ENCODE measurements around the gene ZNF746. TPM values are rescaled to one million over a fixed set of nuclear protein-coding genes. Genes with fewer than 3 reads are reported as not detected.

ZNF746 gene
- total and polyA plus RNA-seq, 4 donors, result 12.2 to 22.4 (median 16.8) TPM

- Histone ChIP-seq H3K27me3 (ENCODE audit: control insufficient read depth, insufficient read depth, low read length) (no peaks in the 10 kb centered on the region), H3K27ac (ENCODE audit: low read depth, low read length) (no peak overlapping the region), H3K36me3 (ENCODE audit: control insufficient read depth, insufficient read depth, low read length) (peaks cover 68% of the 10 kb centered on the region), H3K4me1 (ENCODE audit: control insufficient read depth, insufficient read depth, low read length) (no peaks in the 10 kb centered on the region), H3K4me3 (ENCODE audit: low read depth, low read length) (no peak overlapping the region), H3K9me3 (ENCODE audit: control insufficient read depth, insufficient read depth, low read length) (peaks cover 4% of the 10 kb centered on the region)
- no peak for DNase-seq (ENCODE audit: low read depth in 4 of 6, low spot score in 6 of 6)
- 98% methylated on average over 21 of the region's 21 CpGs for WGBS (ENCODE audit: insufficient coverage)
Measured at GRCh38 chr7:149475121-149476045, 22.2 kb downstream of the ZNF746 start.

DNA sequence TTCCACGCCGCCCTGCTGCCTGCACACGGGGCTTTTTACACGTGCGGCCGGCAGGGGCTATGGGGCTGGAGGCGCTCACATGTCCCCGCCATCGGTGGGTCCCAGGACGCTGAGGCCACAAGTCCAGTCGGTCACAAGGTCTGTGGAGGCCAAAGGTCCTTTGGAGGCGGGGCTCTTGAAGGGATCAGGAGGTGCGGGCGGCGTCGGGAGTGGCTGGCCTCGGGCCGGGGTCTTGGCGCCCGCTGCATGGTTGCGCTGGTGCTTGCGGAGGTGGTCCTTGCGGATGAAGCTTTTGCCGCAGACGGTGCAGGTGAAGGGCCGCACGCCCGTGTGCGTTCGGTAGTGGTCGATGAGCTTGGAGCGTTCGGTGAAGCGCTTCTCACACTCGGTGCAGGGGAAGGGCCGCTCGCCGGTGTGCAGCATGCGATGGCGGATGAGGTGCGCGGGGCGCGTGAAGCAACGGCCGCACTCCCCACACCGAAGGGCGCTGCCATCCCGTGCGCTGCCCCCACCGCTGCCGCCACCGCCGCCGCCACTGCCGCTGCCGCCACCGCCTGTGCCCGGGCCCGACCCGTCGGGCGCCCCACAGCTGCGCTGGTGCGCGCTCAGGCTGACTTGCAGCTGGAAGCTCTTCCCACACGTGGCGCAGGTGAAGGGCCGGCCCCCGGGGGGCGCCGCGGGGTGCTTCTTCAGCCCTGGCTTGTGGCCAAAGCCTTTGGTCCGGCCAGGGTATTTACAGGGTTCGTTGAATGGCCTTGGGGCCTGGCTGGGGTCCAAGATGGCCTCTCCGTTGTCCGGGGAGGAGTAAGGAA is 23.1 kb downstream of the ZNF746 start:
- H3K4me1 ChIP-seq (ENCODE audit: control insufficient read depth, insufficient read depth, low read length), result no peaks in the 10 kb centered on the region
- H3K4me3 ChIP-seq (ENCODE audit: low read depth, low read length), result no peak overlapping the region
- H3K9me3 ChIP-seq (ENCODE audit: control insufficient read depth, insufficient read depth, low read length), result peaks cover 4% of the 10 kb centered on the region
- no peak for DNase-seq (ENCODE audit: low read depth in 4 of 6, low spot score in 6 of 6)
- no peaks in the 10 kb centered on the region for H3K27me3 ChIP-seq (ENCODE audit: control insufficient read depth, insufficient read depth, low read length)
- peaks cover 66% of the 10 kb centered on the region for H3K36me3 ChIP-seq (ENCODE audit: control insufficient read depth, insufficient read depth, low read length)
- no peak overlapping the region for H3K27ac ChIP-seq (ENCODE audit: low read depth, low read length)
- 95% methylated on average over 77 of the region's 77 CpGs for WGBS (ENCODE audit: insufficient coverage)

- Histone ChIP-seq H3K4me1 (ENCODE audit: control insufficient read depth, insufficient read depth, low read length) (no peaks in the 10 kb centered on the region), H3K27ac (ENCODE audit: low read depth, low read length) (no peak overlapping the region), H3K9me3 (ENCODE audit: control insufficient read depth, insufficient read depth, low read length) (no peaks in the 10 kb centered on the region), H3K4me3 (ENCODE audit: low read depth, low read length) (no peak overlapping the region), H3K27me3 (ENCODE audit: control insufficient read depth, insufficient read depth, low read length) (no peaks in the 10 kb centered on the region), H3K36me3 (ENCODE audit: control insufficient read depth, insufficient read depth, low read length) (peaks cover 63% of the 10 kb centered on the region)
- 95% methylated on average over 3 of the region's 6 CpGs for WGBS (ENCODE audit: insufficient coverage)
- DNase-seq (ENCODE audit: low read depth in 4 of 6, low spot score in 6 of 6), result no peak
Measured at GRCh38 chr7:149473251-149473650, 24.4 kb downstream of the ZNF746 start.

- H3K9me3 ChIP-seq (ENCODE audit: control insufficient read depth, insufficient read depth, low read length), result no peaks in the 10 kb centered on the region
- 85% methylated on average over 2 of the region's 6 CpGs for WGBS (ENCODE audit: insufficient coverage)
- H3K27me3 ChIP-seq (ENCODE audit: control insufficient read depth, insufficient read depth, low read length), result no peaks in the 10 kb centered on the region
- no peak overlapping the region for H3K4me3 ChIP-seq (ENCODE audit: low read depth, low read length)
- H3K4me1 ChIP-seq (ENCODE audit: control insufficient read depth, insufficient read depth, low read length), result no peaks in the 10 kb centered on the region
- H3K36me3 ChIP-seq (ENCODE audit: control insufficient read depth, insufficient read depth, low read length), result peaks cover 46% of the 10 kb centered on the region
- no peak overlapping the region for H3K27ac ChIP-seq (ENCODE audit: low read depth, low read length)
- no peak for DNase-seq (ENCODE audit: low read depth in 4 of 6, low spot score in 6 of 6)
Measured at GRCh38 chr7:149471289-149471953, 26.2 kb downstream of the ZNF746 start.

DNA sequence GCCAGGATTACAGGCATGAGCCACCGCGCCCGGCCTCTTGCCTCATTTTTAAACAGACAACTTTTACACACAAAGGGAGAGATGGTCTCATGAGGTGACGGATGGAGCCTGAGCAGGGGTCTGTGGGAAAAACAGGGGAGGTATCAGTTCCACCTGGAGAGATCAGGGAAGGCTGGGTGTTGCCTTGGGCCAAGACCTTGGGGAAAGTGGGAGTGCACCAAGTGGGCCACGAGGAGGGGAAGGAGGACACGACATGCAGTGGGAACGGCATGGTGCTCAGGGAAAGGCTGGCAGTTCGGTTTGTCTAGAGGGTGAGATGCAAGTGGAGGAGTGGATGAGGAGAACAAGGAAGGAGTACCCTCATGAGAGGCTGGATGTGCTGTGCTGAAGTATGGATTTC is 27.8 kb downstream of the ZNF746 start:
- Histone ChIP-seq H3K27ac (ENCODE audit: low read depth, low read length) (no peak overlapping the region), H3K4me3 (ENCODE audit: low read depth, low read length) (no peak overlapping the region), H3K9me3 (ENCODE audit: control insufficient read depth, insufficient read depth, low read length) (no peaks in the 10 kb centered on the region), H3K36me3 (ENCODE audit: control insufficient read depth, insufficient read depth, low read length) (peaks cover 32% of the 10 kb centered on the region), H3K4me1 (ENCODE audit: control insufficient read depth, insufficient read depth, low read length) (no peaks in the 10 kb centered on the region), H3K27me3 (ENCODE audit: control insufficient read depth, insufficient read depth, low read length) (no peaks in the 10 kb centered on the region)
- no peak for DNase-seq (ENCODE audit: low read depth in 4 of 6, low spot score in 6 of 6)
- 86% methylated on average over 5 of the region's 8 CpGs for WGBS (ENCODE audit: insufficient coverage)

GRCh38 chr7:149468208-149468607 is 29.4 kb downstream of the ZNF746 start:
- peaks cover 16% of the 10 kb centered on the region for H3K36me3 ChIP-seq (ENCODE audit: control insufficient read depth, insufficient read depth, low read length)
- no peaks in the 10 kb centered on the region for H3K9me3 ChIP-seq (ENCODE audit: control insufficient read depth, insufficient read depth, low read length)
- H3K27ac ChIP-seq (ENCODE audit: low read depth, low read length), result no peak overlapping the region
- H3K4me1 ChIP-seq (ENCODE audit: control insufficient read depth, insufficient read depth, low read length), result no peaks in the 10 kb centered on the region
- DNase-seq (ENCODE audit: low read depth in 4 of 6, low spot score in 6 of 6), result no peak
- WGBS (ENCODE audit: insufficient coverage), result 85% methylated on average over 2 of the region's 5 CpGs
- no peaks in the 10 kb centered on the region for H3K27me3 ChIP-seq (ENCODE audit: control insufficient read depth, insufficient read depth, low read length)
- H3K4me3 ChIP-seq (ENCODE audit: low read depth, low read length), result no peak overlapping the region

DNA sequence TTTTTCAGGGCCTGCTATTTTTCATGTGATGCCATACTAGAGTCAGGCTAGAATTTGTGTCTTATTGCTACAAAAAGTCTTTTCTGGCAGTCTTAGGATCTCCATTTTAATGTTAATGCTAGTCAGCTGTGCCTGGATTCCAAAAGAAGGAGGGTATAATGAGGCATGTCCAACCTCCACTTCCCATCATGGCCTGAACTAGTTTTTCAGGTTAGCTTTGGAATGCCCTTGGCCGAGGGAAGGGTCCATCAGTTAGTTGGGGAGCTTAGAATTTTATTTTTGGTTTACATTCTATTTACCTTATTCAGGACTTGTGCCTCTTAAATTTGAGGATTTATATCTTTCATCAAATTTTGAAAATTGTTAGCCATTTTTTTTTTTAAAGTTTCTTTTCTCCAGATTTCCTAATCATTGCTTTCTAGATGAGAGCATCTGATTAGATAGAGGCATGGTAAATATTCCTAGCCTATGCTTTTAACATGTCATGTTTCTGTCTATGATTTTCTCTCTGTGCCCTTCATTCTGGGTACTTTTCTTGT is 30.2 kb downstream of the ZNF746 start:
- peaks cover 12% of the 10 kb centered on the region for H3K36me3 ChIP-seq (ENCODE audit: control insufficient read depth, insufficient read depth, low read length)
- no peaks in the 10 kb centered on the region for H3K4me1 ChIP-seq (ENCODE audit: control insufficient read depth, insufficient read depth, low read length)
- no peak overlapping the region for H3K27ac ChIP-seq (ENCODE audit: low read depth, low read length)
- H3K9me3 ChIP-seq (ENCODE audit: control insufficient read depth, insufficient read depth, low read length), result no peaks in the 10 kb centered on the region
- no CpG with 5 or more reads among the region's 1 CpG for WGBS (ENCODE audit: insufficient coverage)
- no peaks in the 10 kb centered on the region for H3K27me3 ChIP-seq (ENCODE audit: control insufficient read depth, insufficient read depth, low read length)
- H3K4me3 ChIP-seq (ENCODE audit: low read depth, low read length), result no peak overlapping the region
- no peak for DNase-seq (ENCODE audit: low read depth in 4 of 6, low spot score in 6 of 6)

DNA sequence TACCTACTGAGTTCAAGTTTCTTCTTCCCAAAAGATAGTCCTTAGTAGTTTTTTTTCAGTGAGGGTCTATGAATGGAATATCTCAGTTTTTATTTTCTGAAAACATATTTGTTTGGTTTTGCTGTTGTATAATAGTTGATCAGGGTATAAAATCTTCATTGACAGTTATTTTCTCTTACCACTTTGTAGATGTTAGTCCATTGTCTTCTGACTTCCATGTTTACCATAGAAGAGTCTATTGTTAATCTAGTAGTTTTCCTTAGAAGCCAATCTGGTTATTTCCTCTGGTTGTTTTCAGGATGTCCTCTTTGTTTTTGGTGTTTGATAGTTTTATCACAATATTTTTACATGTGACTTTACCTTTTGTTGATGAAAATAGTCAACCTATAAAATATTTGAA is 31.2 kb downstream of the ZNF746 start:
- no peaks in the 10 kb centered on the region for H3K4me1 ChIP-seq (ENCODE audit: control insufficient read depth, insufficient read depth, low read length)
- DNase-seq (ENCODE audit: low read depth in 4 of 6, low spot score in 6 of 6), result no peak
- H3K9me3 ChIP-seq (ENCODE audit: control insufficient read depth, insufficient read depth, low read length), result no peaks in the 10 kb centered on the region
- H3K27ac ChIP-seq (ENCODE audit: low read depth, low read length), result no peak overlapping the region
- H3K4me3 ChIP-seq (ENCODE audit: low read depth, low read length), result no peak overlapping the region
- peaks cover 3% of the 10 kb centered on the region for H3K36me3 ChIP-seq (ENCODE audit: control insufficient read depth, insufficient read depth, low read length)
- H3K27me3 ChIP-seq (ENCODE audit: control insufficient read depth, insufficient read depth, low read length), result no peaks in the 10 kb centered on the region

DNA sequence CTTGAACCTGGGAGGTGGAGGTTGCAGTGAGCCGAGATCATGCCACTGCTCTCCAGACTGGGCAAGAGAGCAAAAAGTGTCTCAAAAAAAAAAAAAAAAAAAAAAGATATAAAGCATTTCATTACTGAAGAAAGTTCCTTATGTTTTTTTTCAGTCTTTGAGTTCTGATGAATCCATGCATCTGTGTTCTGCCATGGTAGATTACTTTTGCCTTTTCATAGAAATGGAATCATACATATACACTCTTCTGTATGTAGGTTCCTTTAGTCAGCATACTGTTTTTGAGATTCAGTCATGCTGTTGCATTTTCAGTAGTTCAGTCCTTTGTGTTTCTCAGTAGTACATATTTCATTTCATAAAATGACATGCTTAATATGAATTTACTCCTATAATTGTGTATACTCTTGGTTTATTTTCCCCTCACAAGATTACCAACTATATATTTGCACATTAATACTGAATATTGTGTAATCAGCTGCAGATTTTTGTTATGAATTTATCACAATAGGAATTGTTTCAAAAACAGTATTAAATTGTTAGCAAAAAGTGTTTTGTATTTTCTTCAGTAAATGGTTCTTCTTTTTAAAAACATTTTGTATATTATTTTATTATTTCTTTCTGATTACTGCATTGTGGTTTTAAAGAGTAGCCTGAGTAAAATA is 34.0 kb downstream of the ZNF746 start:
- H3K27me3 ChIP-seq (ENCODE audit: control insufficient read depth, insufficient read depth, low read length), result no peaks in the 10 kb centered on the region
- no peaks in the 10 kb centered on the region for H3K36me3 ChIP-seq (ENCODE audit: control insufficient read depth, insufficient read depth, low read length)
- H3K4me1 ChIP-seq (ENCODE audit: control insufficient read depth, insufficient read depth, low read length), result peaks cover 6% of the 10 kb centered on the region
- H3K9me3 ChIP-seq (ENCODE audit: control insufficient read depth, insufficient read depth, low read length), result no peaks in the 10 kb centered on the region
- WGBS (ENCODE audit: insufficient coverage), result no CpG with 5 or more reads among the region's 1 CpG
- no peak overlapping the region for H3K4me3 ChIP-seq (ENCODE audit: low read depth, low read length)
- no peak for DNase-seq (ENCODE audit: low read depth in 4 of 6, low spot score in 6 of 6)
- no peak overlapping the region for H3K27ac ChIP-seq (ENCODE audit: low read depth, low read length)
